NCI-H2171 treated with DMSO at 0.1 percent for 48 hours (cell line): ENCODE measurements around the gene POLG.

ENCODE experiments used
- DNase-seq: peaks from one replicate; lab custom pipeline; 2025; lab: John Stamatoyannopoulos, UW

Gene POLG

GRCh38 chr15:89326316-89326715, 8.3 kb downstream of the POLG start:
- DNase-seq: peak; percentile 49

GRCh38 chr15:89325039-89325803, 9.4 kb downstream of the POLG start:
- no peak for DNase-seq

- no peak for DNase-seq
These were observed 10.8 kb downstream of the POLG start for GRCh38 chr15:89323825-89324224.

GRCh38 chr15:89322822-89323221, 11.8 kb downstream of the POLG start:
- no peak for DNase-seq

GRCh38 chr15:89321521-89322410, 12.9 kb downstream of the POLG start:
- no peak for DNase-seq

- no peak for DNase-seq
These were observed 14.4 kb downstream of the POLG start for GRCh38 chr15:89320200-89320599.

- DNase-seq: no peak
These were observed 14.9 kb downstream of the POLG start for GRCh38 chr15:89319678-89320077.

GRCh38 chr15:89317186-89317720, 17.4 kb downstream of the POLG start:
- DNase-seq: no peak

- no peak for DNase-seq
These were observed 18.1 kb downstream of the POLG start for GRCh38 chr15:89316504-89316903.

- DNase-seq: no peak
These were observed 19.2 kb downstream of the POLG start for GRCh38 chr15:89315375-89315929.

- DNase-seq: no peak
These were observed 24.6 kb downstream of the POLG start for GRCh38 chr15:89309993-89310392.

GRCh38 chr15:89308236-89308635, 26.4 kb downstream of the POLG start:
- DNase-seq: no peak

- DNase-seq: no peak
These were observed 26.8 kb downstream of the POLG start for GRCh38 chr15:89307791-89308190.

- DNase-seq: no peak
These were observed 27.5 kb downstream of the POLG start for GRCh38 chr15:89307046-89307587.

GRCh38 chr15:89305395-89305794, 29.2 kb downstream of the POLG start:
- DNase-seq: no peak

- no peak for DNase-seq
These were observed 30.6 kb downstream of the POLG start for GRCh38 chr15:89303986-89304385.

GRCh38 chr15:89301304-89302089, 33.1 kb downstream of the POLG start:
- DNase-seq: no peak

- DNase-seq: peak; percentile 38
These were observed 34.7 kb downstream of the POLG start for GRCh38 chr15:89299896-89300295.

- DNase-seq: no peak
These were observed 41.6 kb downstream of the POLG start for GRCh38 chr15:89293012-89293411.

GRCh38 chr15:89291934-89292438, 42.6 kb downstream of the POLG start:
- no peak for DNase-seq

- no peak for DNase-seq
These were observed 51.4 kb downstream of the POLG start for GRCh38 chr15:89283201-89283600.
